Renal pelvis (tissue), 4 donors: Measurements from ENCODE around the gene SRGAP1. TPM values are rescaled to one million over a fixed set of nuclear protein-coding genes. Genes with fewer than 3 reads are reported as not detected.
"Not testable (repeated sequence)": the region's sequence is repeated elsewhere in the genome, so short reads cannot be mapped to it uniquely, and the experiment has no call there.

Experiments
- DNase-seq: peaks from one replicate; pipeline ENCODE4 v3.0.0-alpha.2; 2013
- polyA plus RNA-seq, 3 donors: library from polyadenylated mRNA; unstranded; fragments of 120-200 nt; gene quantifications; one replicate each; pipeline ENCODE4 v1.2.1, GENCODE V29; 2013; ENCODE audit not compliant: insufficient read length in 3 of 3

SRGAP1 gene
- polyA plus RNA-seq, 3 donors, result 19.7 to 33.4 (median 24.3) TPM

- no peak for DNase-seq
Measured at GRCh38 chr12:64044191-64044590, 199.7 kb downstream of the SRGAP1 start.

DNA sequence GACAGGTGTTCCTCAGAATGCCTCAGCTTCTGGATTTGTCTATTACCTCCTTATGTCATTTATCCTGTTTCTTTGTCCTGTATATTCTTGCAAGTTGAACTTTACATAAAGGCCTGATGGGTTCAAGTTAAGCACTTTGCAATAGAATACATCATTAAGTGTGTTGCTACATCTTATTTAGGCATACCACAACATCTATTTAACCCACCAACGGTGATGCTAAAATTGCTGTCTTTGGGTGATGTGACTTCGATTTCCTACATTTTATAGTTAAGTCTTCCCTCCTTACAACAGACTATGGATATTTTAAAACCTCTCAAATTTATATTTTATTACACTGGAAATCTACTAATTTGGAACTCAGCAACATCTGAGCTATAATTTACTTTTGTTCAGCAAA, 206.6 kb downstream of the SRGAP1 start:
- DNase-seq, result no peak

DNA sequence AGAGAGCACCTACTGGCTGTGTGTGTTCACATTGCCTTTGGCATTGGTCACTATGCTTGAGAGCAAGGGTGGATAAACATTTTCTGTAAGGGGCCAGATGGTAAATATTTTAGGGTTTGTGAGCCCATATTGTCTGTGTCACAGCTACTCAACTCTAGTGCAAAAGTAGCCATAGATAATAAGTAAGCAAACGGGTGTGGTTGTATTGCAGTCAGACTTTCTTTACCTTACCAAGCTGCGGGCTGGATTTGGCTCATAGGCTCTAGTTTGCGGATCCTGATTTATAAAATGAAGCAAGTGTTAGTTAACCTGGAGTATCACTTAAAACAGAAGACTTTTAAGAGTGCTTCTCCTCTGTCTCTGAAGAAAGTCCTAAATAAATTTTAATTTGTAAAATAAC, 208.6 kb downstream of the SRGAP1 start:
- DNase-seq, result no peak

- DNase-seq, result no peak
Measured at GRCh38 chr12:64054079-64054520, 209.6 kb downstream of the SRGAP1 start.

DNA sequence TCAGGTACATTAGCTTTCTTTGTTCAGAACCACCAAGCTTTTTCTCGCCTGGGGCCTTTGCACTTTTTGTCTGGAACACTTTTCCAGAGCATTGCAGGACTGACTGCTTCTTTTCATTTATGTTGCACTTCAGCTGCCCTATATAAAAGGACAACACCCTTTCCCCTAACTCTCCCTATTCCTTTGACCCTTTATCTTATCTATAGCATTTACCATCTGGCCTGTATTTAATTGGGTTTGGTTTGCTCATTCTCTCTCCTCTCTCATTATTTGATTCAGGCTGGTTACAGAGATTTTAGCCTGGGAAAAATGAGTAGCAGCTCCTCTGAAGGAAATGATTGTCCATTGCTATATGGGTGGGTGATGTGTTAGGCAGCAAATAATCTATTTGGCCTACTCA, 212.2 kb downstream of the SRGAP1 start:
- no peak for DNase-seq

DNA sequence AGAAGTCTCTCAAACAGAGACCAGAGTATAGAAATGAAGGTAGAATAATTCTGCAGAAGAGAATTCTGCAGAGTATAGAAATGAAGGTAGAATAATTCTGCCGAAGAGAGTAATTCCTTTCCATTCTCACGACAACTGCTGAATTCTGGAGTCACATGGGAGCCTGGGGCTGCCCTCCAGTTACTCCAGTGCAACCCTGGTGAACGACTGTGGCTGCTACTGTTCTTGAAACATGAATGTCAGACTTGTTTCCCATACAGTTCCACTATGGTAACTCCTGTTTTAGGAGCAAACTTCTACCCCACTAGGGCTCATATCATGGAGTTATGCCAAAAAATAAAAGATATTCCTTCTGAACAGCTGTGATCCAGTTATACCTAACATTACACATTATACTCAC, 213.2 kb downstream of the SRGAP1 start:
- no peak for DNase-seq

- DNase-seq, result no peak
Measured at GRCh38 chr12:64058541-64059265, 214.2 kb downstream of the SRGAP1 start.

DNA sequence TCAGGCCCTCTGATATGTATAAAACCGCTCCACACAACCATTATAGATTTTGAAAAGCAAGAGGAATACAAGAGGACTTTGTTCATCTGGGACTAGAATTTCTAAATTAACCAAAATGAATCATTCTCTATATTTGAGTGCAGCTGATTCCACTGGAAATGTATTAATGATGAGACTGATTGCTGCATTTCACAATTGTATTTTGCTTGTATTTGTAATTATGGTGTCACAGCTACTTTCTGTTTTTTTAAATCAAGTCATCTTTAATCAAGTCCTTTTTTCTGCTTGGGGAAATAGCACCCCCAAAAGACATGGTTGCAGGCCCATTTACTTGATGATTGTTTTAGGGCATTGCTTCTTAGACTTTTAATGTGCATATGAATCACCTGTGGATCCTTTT, 215.2 kb downstream of the SRGAP1 start:
- DNase-seq, result no peak

- DNase-seq, result no peak
Measured at GRCh38 chr12:64061868-64062375, 217.4 kb downstream of the SRGAP1 start.

- no peak for DNase-seq
Measured at GRCh38 chr12:64063121-64063520, 218.6 kb downstream of the SRGAP1 start.

GRCh38 chr12:64064240-64064639, 219.7 kb downstream of the SRGAP1 start:
- no peak for DNase-seq

GRCh38 chr12:64064706-64065105, 220.2 kb downstream of the SRGAP1 start:
- DNase-seq, result no peak

GRCh38 chr12:64065881-64066451, 221.5 kb downstream of the SRGAP1 start:
- DNase-seq, result no peak

DNA sequence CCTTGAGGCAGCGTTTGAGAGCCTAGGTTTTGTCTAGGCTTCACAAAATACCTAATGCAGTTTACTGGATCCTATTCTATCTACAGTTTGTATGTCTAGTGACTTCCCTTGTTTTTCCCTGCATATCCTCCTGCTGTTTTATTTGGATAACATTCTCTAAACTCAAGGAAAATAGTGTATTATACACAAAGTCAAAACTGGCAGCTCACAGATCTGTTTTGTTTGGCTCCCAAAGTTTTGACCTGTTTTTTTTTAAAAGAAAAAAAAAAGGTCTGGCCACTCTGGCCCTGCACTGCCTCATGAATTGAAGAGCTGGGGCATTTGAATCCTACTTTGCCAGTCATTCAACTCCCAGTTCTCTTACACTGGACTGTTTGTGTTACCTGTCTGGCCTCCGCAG, 222.3 kb downstream of the SRGAP1 start:
- DNase-seq, result no peak

DNA sequence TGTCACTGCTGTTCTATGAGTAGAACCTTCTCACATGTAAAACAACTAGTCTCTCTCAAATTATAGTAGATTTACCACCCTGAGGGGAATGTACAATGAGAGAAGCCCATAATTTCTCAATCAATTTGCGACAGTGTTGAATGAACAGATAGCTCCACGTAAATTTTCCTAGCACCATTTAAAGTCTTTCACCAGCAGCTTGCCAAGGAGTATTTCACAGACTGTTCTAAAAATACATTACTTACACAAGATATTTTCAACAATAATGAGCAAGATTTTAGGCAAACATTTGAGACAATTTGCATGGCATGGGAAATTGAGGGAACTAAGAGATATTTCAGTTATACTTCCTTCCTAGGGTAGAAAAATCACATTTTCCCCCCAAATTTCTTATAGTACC, 226.0 kb downstream of the SRGAP1 start:
- no peak for DNase-seq

DNA sequence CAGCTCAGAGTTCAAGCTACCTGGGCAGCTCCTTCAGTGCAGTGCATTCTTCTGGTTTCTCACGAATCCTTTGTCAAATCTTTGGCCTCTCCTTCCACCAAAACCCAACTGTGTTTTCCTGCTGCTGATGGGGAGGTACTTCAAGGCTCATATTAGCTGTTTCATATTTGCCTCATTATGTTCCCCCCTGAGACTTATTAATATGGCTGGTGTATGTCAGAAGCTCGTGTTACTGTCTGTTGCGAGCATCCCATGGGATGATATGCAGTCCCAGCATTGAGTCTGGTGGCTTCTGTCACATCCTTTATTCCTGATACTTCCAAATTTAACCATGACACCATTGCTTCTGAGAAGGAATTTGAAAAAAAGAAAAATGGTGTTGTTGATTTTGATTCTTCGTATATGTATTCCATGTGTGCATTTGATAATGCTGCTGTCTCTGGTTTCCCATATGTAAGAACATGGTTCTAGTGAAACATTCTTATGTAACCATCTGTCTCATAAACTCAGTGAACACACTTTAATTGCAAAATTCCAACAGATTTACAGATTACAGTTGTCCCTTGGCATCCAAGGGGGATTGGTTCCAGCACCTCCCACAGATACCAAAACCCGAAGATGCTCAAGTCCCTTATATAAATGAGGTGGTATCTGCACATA, 228.5 kb downstream of the SRGAP1 start:
- no peak for DNase-seq

GRCh38 chr12:64076565-64076964, 232.1 kb downstream of the SRGAP1 start:
- DNase-seq, result not testable (repeated sequence)

DNA sequence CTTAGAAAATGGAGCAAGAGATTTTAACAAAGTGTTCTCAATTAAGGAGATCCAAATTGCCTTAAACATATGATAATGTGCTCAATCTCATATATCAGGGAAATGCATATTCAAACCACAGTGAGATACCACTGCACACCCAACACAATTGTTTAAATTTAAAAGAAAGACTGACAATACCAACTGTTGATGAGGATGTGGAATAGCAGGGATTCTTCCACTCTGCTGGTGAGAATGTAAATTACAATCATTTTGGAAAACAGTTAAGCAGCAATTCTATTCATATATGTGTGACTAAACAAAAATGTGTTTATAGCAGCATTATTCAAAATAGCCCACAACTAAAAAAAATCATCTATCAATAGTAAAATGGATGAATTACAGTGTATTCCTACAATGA, 233.4 kb downstream of the SRGAP1 start:
- no peak for DNase-seq

- peak; percentile 26 for DNase-seq
Measured at GRCh38 chr12:64080319-64081007, 236.0 kb downstream of the SRGAP1 start.

- no peak for DNase-seq
Measured at GRCh38 chr12:64081008-64081404, 236.5 kb downstream of the SRGAP1 start.

DNA sequence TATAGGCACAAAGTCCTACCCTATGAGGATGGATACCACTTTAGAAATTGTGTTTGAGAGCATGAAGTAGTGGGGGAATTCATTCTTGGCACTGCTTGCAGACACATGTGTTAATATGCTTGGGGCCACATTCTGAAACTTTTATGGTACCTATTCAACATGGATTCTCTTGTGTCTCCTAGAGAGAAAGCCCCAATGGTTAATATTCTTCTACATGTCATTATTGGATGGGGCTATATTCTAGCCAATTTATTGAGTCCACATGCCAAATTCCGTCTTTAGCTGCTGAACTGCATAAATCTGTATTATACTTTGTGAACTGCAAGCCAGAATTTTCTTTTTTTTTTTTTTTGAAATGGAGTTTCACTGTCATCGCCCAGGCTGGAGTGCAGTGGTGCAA, 237.6 kb downstream of the SRGAP1 start:
- DNase-seq, result no peak

DNA sequence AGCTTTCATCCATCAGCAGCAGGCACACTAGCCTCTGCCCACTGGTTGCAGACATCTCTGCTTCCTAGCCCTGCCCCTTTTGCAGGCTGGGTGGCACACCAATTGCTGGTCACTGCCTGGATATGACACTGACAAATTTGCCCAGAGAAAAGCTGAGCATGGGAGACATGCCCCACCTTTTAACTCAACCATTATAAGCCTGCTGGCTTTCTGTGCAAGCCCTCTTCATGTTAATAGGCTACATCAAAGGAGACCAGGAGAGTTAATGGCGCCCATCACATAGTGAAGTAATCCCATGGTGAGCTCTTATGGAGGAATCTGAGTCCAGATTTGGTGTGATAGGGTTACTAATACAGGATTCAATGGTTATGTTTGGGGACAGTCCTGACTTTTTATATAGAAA, 238.4 kb downstream of the SRGAP1 start:
- no peak for DNase-seq
